ENCODE data around the gene DPP9.

DNA sequence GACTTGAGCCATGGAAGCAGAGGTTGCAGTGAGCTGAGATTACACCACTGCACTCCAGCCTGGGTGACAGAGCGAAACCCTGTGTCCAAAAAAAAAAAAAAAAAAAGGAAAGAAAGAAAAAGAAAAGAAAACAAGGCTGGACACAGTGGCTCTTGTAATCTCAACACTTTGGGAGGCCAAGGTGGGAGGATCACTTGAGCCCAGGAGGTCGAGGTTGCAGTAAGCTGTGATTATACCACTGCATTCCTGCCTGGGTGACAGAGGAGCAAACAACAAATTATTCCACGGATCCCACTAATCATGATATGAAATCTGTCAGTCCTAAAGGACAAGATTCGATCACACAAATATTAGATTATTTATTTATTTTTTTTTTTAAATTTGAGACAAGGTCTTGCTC is 50.4 kb downstream of the DPP9 start:
- TF ChIP-seq, protein P1, sequence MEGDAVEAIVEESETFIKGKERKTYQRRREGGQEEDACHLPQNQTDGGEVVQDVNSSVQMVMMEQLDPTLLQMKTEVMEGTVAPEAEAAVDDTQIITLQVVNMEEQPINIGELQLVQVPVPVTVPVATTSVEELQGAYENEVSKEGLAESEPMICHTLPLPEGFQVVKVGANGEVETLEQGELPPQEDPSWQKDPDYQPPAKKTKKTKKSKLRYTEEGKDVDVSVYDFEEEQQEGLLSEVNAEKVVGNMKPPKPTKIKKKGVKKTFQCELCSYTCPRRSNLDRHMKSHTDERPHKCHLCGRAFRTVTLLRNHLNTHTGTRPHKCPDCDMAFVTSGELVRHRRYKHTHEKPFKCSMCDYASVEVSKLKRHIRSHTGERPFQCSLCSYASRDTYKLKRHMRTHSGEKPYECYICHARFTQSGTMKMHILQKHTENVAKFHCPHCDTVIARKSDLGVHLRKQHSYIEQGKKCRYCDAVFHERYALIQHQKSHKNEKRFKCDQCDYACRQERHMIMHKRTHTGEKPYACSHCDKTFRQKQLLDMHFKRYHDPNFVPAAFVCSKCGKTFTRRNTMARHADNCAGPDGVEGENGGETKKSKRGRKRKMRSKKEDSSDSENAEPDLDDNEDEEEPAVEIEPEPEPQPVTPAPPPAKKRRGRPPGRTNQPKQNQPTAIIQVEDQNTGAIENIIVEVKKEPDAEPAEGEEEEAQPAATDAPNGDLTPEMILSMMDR (IDR thresholded peaks at IDR 0.05), result no peak
- no peak for TF ChIP-seq POLR2AphosphoS5 (IDR thresholded peaks at IDR 0.05)
